ENCODE data around the gene ZDHHC24. TPM values are rescaled to one million over a fixed set of nuclear protein-coding genes. Genes with fewer than 3 reads are reported as not detected.

The ZDHHC24 gene
- total RNA-seq, 1 experiment from 2014 or later, result 10.5 TPM

- TF ChIP-seq SRF (IDR thresholded peaks at IDR 0.05; ENCODE audit: low read depth) (no peak), EZH2phosphoT487 (IDR thresholded peaks at IDR 0.05; ENCODE audit: borderline replicate concordance) (no peak), ZBTB33 (IDR thresholded peaks at IDR 0.05; ENCODE audit: extremely low read depth, insufficient replicate concordance, low read length) (no peak)
These were observed 21.9 kb upstream of the ZDHHC24 start (continued) for GRCh38 chr11:66567787-66568123.

GRCh38 chr11:66566221-66566620 lies 20.4 kb upstream of the ZDHHC24 start:
- H3K27ac ChIP-seq (ENCODE audit: low read depth, low read length), result no peak overlapping the region
- no peaks in the 10 kb centered on the region for H3K9me2 ChIP-seq (ENCODE audit: insufficient read depth)
- DNase-seq (ENCODE audit: low read depth, low spot score), result no peak
- ChIA-PET POLR2A (no interaction called here), RAD21 (ENCODE audit: low non-redundant PET in 1 of 2, low total read pairs in 2 of 2, uncharacterized antibody in 2 of 2, unreplicated experiment in 2 of 2) (no interaction called here), CTCF (no interaction called here)
- intact Hi-C loops (cut with micrococcal nuclease), result no loop called here
- H3K36me3 ChIP-seq (ENCODE audit: control insufficient read depth in 1 of 2, insufficient read depth in 2 of 2, low read length in 2 of 2), result no peaks in the 10 kb centered on the region
- no peaks in the 10 kb centered on the region for H3K9me3 ChIP-seq (ENCODE audit: control insufficient read depth in 1 of 2, insufficient read depth in 1 of 2, low read depth in 1 of 2, low read length in 2 of 2)
- H2AFZ ChIP-seq (ENCODE audit: low read depth, low read length, poor library complexity, severe bottlenecking), result no peak overlapping the region
- TF ChIP-seq YY1 (IDR thresholded peaks at IDR 0.05; ENCODE audit: extremely low read depth, insufficient replicate concordance, low read depth, low read length) (no peak), ATF3 (IDR thresholded peaks at IDR 0.05) (no peak), SP1 (IDR thresholded peaks at IDR 0.05; ENCODE audit: low read depth) (no peak), SIN3A (IDR thresholded peaks at IDR 0.05; ENCODE audit: low read depth) (no peak), EGR1 (IDR thresholded peaks at IDR 0.05; ENCODE audit: low read depth) (no peak), ZFX (IDR thresholded peaks at IDR 0.05) (no peak), TCF7L2 (IDR thresholded peaks at IDR 0.05; ENCODE audit: borderline replicate concordance, extremely low read depth, insufficient read depth, insufficient read length) (no peak), CTCF (IDR thresholded peaks at IDR 0.05 in 2 of 3, conservative IDR thresholded peaks at IDR 0.05 in 1 of 3; ENCODE audit: borderline replicate concordance in 1 of 3, insufficient read depth in 1 of 3, low read depth in 2 of 3, low read length in 2 of 3) (no peak), FOSL1 (IDR thresholded peaks at IDR 0.05; ENCODE audit: low read depth) (no peak), POLR2AphosphoS5 (IDR thresholded peaks at IDR 0.05; ENCODE audit: low read depth, low read length) (no peak)
- ATAC-seq, result no peak
- no peak overlapping the region for H3K9ac ChIP-seq (ENCODE audit: low read length)
- no peak overlapping the region for H3K4me3 ChIP-seq (replicated peaks in 1 of 2; ENCODE audit: low read depth in 1 of 2, low read length in 2 of 2)
- no peaks in the 10 kb centered on the region for H3K4me1 ChIP-seq (ENCODE audit: control insufficient read depth in 1 of 2, insufficient read depth in 2 of 2, low read length in 2 of 2)
- peaks cover 3% of the 10 kb centered on the region; the same call in 1 of the 2 replicates for H3K27me3 ChIP-seq (ENCODE audit: insufficient read depth, low read length)
- no peaks in the 10 kb centered on the region for H4K20me1 ChIP-seq (ENCODE audit: insufficient read depth)
- no peaks in the 10 kb centered on the region for H3K79me2 ChIP-seq (ENCODE audit: insufficient read depth, low read length)
- BruUV-seq (replicated peaks), result no TSS peak
- no peak overlapping the region for H3K4me2 ChIP-seq (ENCODE audit: low read length)

Data from HCT116 (cell line).